ENCODE data around the gene CCDC17.

CCDC17 gene

GRCh38 chr1:45623972-45624371, at the start of gene CCDC17:
Gene CCDC17, minus strand, starts transcription at chr1:45624054. Its CDS starts 145 bp downstream, at chr1:45623909.
- DNase-seq (ENCODE audit: low read depth): no peak

GRCh38 chr1:45669859-45670655, 46.2 kb upstream of the CCDC17 start:
- DNase-seq (ENCODE audit: low read depth): peak; percentile 9

- peak; percentile 69 for DNase-seq (ENCODE audit: low read depth)
Measured at GRCh38 chr1:45669379-45669778, 45.5 kb upstream of the CCDC17 start.

GRCh38 chr1:45668526-45668925, 44.7 kb upstream of the CCDC17 start:
- DNase-seq (ENCODE audit: low read depth): no peak

DNA sequence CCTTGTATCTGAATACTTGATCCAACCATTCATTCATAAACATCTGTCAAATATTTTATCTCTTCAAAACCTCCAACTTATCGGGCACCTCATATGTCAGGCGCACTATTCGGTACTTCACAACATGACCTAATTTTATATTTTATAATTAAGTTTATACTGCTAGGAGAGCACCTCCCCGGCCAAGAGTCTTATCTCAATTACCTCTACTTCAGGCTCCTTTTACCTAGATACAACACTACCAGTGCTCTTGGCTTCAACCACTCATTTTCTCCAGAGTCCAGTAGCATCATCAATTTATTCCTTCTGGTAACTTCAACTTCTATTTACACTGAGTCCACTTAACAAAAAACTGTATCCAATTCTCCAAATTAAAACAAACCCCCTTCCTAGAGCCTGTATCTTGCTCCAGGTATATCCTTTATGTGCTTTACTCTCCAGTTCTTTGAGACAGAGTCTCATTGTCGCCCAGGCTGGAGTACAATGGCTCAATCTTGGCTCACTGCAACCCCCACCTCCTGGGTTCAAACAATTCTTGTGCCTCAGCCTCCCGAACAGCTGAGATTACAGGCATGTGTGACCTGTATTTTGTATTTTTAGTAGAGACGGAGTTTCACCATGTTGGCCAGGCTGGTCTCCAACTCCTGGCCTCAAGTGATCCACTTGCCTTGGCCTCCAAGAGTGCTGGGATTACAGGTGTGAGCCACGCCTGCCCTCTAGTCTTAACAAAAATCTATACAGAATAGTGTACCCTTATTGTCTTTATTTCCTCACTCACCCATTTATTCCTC, 43.7 kb upstream of the CCDC17 start:
- DNase-seq (ENCODE audit: low read depth): no peak

DNA sequence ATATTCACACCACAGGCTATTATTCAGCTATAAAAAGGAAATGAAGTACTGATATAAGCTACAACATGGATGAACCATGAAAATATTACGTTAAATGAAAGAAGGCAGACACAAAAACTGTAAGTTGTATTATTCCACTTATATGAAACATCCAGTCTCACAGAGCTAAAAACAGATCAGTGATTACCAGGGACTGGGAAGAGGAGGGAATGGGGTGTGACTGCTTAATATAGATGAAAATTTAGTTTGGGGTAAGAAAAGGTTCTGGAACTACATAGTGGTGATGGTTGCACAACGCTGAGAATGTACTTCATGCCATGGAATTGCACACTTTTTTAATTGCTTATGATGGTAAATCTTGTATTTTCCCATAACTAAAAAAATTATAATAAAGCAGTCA, 43.0 kb upstream of the CCDC17 start:
- DNase-seq (ENCODE audit: low read depth): no peak

DNA sequence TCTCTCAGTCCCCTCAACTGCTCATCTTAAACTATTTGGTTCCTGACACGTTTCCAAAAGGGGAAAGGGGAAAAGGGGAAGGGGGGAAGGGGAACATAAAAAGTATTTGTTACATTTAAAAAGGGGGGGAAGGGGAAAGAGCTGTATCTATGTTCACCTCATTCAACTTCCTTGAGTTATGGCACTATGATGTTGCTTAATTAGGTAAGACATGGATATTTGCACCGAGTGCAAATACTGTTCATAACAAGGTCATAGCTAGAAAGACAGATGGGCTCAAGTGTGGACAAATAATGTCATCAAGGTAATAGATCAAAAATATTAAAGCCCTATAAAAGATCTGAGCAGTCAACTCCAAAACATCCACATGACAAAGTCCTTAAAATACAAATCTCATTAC, 36.5 kb upstream of the CCDC17 start:
- no peak for DNase-seq (ENCODE audit: low read depth)

GRCh38 chr1:45659222-45659621, 35.4 kb upstream of the CCDC17 start:
- no peak for DNase-seq (ENCODE audit: low read depth)

DNA sequence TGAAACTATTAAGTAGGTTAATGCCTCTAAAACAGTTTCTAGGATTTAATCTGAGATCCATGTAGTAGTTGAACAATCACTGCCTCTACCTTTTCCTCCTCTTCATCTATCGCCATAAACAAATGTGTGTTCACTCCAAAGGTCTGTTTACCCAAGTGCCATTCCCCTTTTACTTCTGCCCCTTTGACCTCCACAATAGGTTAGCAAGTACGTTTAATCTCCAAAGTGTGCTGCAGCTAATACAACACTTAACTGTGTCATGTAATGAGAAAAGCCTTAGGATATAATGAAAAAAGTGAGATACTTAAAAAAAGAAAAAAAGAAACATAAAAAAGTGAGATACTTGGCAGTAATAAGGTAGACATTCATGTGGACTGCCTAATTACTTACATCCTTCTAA, 34.3 kb upstream of the CCDC17 start:
- DNase-seq (ENCODE audit: low read depth): no peak

DNA sequence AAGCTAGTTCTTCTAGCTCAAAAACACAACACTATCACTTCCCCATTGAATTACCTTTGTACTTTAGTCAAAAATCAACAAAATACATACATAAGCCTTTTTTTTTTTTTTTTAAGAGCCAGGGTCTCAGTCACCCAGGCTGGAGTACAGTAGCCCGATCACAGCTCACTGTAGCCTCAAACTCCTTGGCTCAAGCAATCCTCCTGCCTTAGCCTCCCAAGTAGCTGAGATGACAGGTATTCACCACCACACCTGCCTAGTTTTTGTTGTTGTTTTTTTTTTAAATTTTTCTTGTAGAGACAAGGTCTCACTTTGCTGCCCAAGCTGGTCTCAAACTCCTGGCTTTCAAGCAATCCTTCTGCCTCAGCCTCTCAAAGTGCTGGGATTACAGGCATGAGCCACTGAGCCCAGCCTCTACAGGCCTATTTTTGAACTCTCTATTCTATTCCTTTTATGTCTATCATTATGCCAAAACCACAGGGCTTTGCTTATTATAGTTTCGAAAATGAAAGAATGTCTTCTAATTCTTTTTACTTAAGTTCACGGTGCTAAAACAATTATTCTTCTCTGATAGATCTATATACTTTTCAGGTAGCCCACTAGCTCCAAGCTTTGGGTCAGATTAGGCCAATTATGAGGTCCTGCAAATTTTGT, 32.8 kb upstream of the CCDC17 start:
- DNase-seq (ENCODE audit: low read depth): no peak

GRCh38 chr1:45654540-45655280, 30.9 kb upstream of the CCDC17 start:
- peak; percentile 70 for DNase-seq (ENCODE audit: low read depth)

- DNase-seq (ENCODE audit: low read depth): no peak
Measured at GRCh38 chr1:45647248-45648021, 23.6 kb upstream of the CCDC17 start.

DNA sequence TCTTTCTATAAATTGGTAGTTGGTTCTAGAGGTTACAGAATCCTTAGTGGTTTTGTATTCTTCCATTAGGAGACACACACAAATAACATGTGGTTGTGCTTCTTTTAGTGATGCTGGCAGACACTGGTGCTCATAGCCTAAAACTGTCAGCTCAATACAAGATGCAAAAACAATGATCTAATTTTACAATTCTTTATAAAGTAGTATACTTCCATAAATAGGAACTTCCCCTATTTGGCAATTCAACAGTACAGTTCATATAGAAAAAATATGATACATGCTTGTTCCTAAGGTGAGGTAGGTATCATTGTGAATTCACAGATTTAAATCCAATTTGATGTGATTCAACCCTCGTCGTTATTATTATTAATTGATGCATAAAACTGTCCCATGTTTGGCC, 20.8 kb upstream of the CCDC17 start:
- DNase-seq (ENCODE audit: low read depth): no peak

GRCh38 chr1:45643978-45644377, 20.1 kb upstream of the CCDC17 start:
- DNase-seq (ENCODE audit: low read depth): no peak

GRCh38 chr1:45643321-45643720, 19.5 kb upstream of the CCDC17 start:
- DNase-seq (ENCODE audit: low read depth): no peak

GRCh38 chr1:45640293-45640692, 16.4 kb upstream of the CCDC17 start:
- peak; percentile 35 for DNase-seq (ENCODE audit: low read depth)

GRCh38 chr1:45635211-45635610, 11.4 kb upstream of the CCDC17 start:
- no peak for DNase-seq (ENCODE audit: low read depth)

- no peak for DNase-seq (ENCODE audit: low read depth)
Measured at GRCh38 chr1:45630429-45630828, 6.6 kb upstream of the CCDC17 start.

GRCh38 chr1:45629035-45629434, 5.2 kb upstream of the CCDC17 start:
- DNase-seq (ENCODE audit: low read depth): no peak

GRCh38 chr1:45622524-45623394, 1.1 kb downstream of the CCDC17 start:
- DNase-seq (ENCODE audit: low read depth): no peak
